ENCODE results near the gene KRTAP19-4.

KRTAP19-4 gene

GRCh38 chr21:30447056-30447455 is 49.9 kb downstream of the KRTAP19-4 start:
- no peaks in the 10 kb centered on the region for H3K4me1 Mint-ChIP-seq
- no peaks in the 10 kb centered on the region for H3K27me3 Mint-ChIP-seq
- no peaks in the 10 kb centered on the region for H3K9me3 Mint-ChIP-seq
- no peaks in the 10 kb centered on the region for H3K36me3 Mint-ChIP-seq
- H3K27ac Mint-ChIP-seq: no peak overlapping the region
- no peak overlapping the region for H3K4me3 Mint-ChIP-seq
